ENCODE measurements around the gene CRIP3. TPM values are rescaled to one million over a fixed set of nuclear protein-coding genes. Genes with fewer than 3 reads are reported as not detected.

CRIP3 gene
- total and polyA plus RNA-seq, 2 of the 13 experiments (the other 11 are each of a cell fraction or from before 2014, with no cell fraction given), result 6.3 to 9.3 TPM

- no peak for TF ChIP-seq CBX1 (IDR thresholded peaks at IDR 0.05; ENCODE audit: low read depth)
- TF ChIP-seq IRX3 (CRISPR knock-in tag; IDR thresholded peaks at IDR 0.05; ENCODE audit: borderline replicate concordance, low read depth), result no peak
- peak; percentile 10; the same call in 1 of the 2 replicates for TF ChIP-seq CBX5 (CRISPR knock-in tag; IDR thresholded peaks at IDR 0.05; ENCODE audit: borderline replicate concordance)
- no peak for TF ChIP-seq RARG (CRISPR knock-in tag; IDR thresholded peaks at IDR 0.05; ENCODE audit: low read depth)
- no peak for TF ChIP-seq IKZF4 (CRISPR knock-in tag; IDR thresholded peaks at IDR 0.05; ENCODE audit: borderline replicate concordance, low read depth, not compliant biosample characterization)
- peak; percentile 9 to 46; a peak in 2 of 4 replicates for TF ChIP-seq NR2F1 (CRISPR knock-in tag; IDR thresholded peaks at IDR 0.05)
- TF ChIP-seq NR2F6 (IDR thresholded peaks at IDR 0.05), result peak; percentile 54
- TF ChIP-seq NR2F6 (CRISPR knock-in tag; IDR thresholded peaks at IDR 0.05), result peak; percentile 76
- TF ChIP-seq ELF4 (CRISPR knock-in tag; IDR thresholded peaks at IDR 0.05; ENCODE audit: borderline replicate concordance), result no peak
- TF ChIP-seq, protein P1, sequence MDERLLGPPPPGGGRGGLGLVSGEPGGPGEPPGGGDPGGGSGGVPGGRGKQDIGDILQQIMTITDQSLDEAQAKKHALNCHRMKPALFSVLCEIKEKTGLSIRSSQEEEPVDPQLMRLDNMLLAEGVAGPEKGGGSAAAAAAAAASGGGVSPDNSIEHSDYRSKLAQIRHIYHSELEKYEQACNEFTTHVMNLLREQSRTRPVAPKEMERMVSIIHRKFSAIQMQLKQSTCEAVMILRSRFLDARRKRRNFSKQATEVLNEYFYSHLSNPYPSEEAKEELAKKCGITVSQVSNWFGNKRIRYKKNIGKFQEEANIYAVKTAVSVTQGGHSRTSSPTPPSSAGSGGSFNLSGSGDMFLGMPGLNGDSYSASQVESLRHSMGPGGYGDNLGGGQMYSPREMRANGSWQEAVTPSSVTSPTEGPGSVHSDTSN (CRISPR knock-in tag; IDR thresholded peaks at IDR 0.05), result no peak
- no peak for TF ChIP-seq SP140L (CRISPR knock-in tag; IDR thresholded peaks at IDR 0.05; ENCODE audit: borderline replicate concordance)
- TF ChIP-seq, protein P2, sequence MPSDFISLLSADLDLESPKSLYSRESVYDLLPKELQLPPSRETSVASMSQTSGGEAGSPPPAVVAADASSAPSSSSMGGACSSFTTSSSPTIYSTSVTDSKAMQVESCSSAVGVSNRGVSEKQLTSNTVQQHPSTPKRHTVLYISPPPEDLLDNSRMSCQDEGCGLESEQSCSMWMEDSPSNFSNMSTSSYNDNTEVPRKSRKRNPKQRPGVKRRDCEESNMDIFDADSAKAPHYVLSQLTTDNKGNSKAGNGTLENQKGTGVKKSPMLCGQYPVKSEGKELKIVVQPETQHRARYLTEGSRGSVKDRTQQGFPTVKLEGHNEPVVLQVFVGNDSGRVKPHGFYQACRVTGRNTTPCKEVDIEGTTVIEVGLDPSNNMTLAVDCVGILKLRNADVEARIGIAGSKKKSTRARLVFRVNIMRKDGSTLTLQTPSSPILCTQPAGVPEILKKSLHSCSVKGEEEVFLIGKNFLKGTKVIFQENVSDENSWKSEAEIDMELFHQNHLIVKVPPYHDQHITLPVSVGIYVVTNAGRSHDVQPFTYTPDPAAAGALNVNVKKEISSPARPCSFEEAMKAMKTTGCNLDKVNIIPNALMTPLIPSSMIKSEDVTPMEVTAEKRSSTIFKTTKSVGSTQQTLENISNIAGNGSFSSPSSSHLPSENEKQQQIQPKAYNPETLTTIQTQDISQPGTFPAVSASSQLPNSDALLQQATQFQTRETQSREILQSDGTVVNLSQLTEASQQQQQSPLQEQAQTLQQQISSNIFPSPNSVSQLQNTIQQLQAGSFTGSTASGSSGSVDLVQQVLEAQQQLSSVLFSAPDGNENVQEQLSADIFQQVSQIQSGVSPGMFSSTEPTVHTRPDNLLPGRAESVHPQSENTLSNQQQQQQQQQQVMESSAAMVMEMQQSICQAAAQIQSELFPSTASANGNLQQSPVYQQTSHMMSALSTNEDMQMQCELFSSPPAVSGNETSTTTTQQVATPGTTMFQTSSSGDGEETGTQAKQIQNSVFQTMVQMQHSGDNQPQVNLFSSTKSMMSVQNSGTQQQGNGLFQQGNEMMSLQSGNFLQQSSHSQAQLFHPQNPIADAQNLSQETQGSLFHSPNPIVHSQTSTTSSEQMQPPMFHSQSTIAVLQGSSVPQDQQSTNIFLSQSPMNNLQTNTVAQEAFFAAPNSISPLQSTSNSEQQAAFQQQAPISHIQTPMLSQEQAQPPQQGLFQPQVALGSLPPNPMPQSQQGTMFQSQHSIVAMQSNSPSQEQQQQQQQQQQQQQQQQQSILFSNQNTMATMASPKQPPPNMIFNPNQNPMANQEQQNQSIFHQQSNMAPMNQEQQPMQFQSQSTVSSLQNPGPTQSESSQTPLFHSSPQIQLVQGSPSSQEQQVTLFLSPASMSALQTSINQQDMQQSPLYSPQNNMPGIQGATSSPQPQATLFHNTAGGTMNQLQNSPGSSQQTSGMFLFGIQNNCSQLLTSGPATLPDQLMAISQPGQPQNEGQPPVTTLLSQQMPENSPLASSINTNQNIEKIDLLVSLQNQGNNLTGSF (CRISPR knock-in tag; IDR thresholded peaks at IDR 0.05), result no peak
- no peak for TF ChIP-seq ZNF17 (CRISPR knock-in tag; IDR thresholded peaks at IDR 0.05)
- TF ChIP-seq, protein P3, sequence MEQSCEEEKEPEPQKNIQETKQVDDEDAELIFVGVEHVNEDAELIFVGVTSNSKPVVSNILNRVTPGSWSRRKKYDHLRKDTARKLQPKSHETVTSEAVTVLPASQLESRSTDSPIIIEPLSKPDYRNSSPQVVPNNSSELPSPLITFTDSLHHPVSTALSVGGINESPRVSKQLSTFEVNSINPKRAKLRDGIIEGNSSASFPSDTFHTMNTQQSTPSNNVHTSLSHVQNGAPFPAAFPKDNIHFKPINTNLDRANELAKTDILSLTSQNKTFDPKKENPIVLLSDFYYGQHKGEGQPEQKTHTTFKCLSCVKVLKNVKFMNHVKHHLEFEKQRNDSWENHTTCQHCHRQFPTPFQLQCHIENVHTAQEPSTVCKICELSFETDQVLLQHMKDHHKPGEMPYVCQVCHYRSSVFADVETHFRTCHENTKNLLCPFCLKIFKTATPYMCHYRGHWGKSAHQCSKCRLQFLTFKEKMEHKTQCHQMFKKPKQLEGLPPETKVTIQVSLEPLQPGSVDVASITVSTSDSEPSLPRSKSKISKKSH (CRISPR knock-in tag; IDR thresholded peaks at IDR 0.05; ENCODE audit: borderline replicate concordance), result no peak
- TF ChIP-seq ZNF205 (CRISPR knock-in tag; IDR thresholded peaks at IDR 0.05), result peak; percentile 79
- no peak for TF ChIP-seq GLI4 (CRISPR knock-in tag; IDR thresholded peaks at IDR 0.05; ENCODE audit: borderline replicate concordance)
- peak; percentile 93 for TF ChIP-seq ZGPAT (CRISPR knock-in tag; IDR thresholded peaks at IDR 0.05)
These were observed 17.7 kb downstream of the CRIP3 start (continued) for GRCh38 chr6:43290905-43291355.
